Measurements from ENCODE around the gene CLN5.

The CLN5 gene

DNA sequence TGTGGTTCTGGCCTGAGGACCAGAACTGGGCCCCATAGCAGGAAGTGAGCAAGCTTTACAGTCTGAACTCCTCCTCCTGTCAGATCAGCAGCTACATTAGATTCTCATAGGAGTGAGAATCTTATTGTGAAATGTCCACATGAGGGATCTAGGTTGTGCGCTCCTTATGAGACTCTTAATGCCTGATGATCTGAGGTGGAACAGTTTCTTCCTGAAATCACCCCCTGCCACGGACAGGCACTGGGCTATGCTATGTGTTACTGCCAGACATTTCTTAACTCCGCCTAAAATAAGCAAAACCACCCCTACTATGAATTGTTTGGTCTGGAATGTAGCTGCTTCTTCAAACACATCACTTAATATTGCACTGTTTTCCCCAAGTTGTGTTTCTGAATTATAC is 30.5 kb downstream of the CLN5 start:
- DNase-seq: no peak

DNA sequence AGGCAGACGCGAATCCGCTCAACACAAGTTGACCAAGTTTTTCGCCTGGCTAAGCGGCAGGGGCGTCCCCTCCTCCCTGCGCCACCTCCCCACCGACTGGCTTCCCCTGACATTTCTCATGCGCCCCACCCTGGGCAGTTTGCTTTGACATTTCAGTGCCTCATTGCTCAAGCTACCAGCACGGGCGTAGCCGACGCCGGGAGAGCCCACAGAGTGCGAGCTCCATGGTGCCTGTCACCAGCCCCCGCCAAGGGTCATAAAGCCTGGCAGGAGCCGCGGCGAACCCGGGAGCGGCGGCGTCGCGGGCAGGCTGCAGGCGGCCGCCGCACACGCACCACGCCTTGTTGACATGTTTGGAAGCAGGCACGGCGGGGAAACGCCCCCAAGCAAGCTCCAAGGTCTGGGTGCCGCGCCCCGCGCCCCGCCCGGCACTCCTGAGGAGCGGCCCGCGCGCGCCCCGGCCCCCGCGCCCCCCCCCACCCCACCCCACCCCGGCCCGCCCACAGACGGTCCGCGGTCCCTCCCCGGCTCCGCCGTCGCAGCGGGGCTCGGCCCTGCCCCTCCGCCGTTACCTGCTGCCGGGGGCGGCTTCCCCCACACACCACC is 34.5 kb downstream of the CLN5 start:
- peak; percentile 41 to 50 for DNase-seq

DNA sequence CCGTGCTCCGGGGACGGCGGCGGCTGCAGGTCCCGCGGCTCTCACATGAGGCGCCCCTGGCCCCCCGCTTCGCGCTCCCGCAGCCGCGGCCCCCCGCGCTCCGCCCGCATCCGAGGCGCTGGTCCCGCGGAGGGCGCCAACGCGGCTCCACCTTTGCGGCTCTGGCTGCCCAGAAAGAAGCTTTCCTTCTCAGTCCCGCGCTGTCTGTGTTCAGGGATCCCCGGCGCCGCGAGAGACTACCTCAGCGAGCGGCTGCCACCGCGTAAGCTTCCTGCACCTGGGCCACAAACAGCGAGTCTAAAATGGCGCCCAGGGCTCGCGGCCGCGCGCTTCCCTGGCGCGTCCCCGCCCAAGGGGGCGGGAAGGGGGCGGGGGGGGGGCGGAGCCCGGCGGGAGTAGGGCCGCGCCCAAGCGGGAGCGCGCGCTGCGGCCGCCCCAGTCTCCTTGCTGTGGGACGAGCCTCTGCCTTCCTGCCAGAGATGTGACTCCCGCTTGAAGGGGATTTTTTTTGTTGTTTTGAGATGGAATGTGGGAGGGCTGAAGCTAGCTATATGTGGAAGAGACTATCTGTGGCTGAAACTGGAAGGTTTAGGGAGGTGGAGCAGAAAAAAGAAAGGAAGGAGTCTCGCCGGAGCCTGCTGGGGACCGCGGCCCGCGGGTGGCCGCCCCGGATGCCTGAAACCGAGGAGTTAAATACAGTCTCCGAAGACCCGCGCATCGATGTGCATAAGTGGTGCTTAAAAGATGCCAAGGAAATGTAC is 35.2 kb downstream of the CLN5 start, which contains the start of gene FBXL3:
Gene FBXL3 (minus strand): TSS at position 299 of the 761 bp plus-strand sequence. CDS start 5,299 bp downstream, outside the sequence.
- peak; percentile 78 to 88 for DNase-seq

DNA sequence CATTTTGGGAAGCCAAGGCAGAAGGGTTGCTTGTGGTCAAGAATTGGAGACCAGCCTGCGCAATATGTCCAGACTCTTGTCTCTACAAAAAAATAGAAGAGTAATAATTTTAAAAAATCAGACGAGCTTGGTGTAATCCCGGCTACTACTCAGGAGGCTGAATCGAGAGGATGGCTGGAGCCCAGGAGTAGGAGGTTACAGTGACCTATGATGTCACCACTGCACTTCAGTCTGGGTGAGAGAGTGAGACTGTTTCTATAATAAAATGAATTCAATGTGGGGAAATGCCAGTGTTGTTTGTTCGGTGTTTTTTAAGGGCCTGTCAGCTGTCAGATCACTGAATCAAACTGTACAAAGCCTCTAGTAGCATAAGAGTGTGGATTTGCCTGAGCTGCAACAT is 36.3 kb downstream of the CLN5 start:
- DNase-seq: no peak

DNA sequence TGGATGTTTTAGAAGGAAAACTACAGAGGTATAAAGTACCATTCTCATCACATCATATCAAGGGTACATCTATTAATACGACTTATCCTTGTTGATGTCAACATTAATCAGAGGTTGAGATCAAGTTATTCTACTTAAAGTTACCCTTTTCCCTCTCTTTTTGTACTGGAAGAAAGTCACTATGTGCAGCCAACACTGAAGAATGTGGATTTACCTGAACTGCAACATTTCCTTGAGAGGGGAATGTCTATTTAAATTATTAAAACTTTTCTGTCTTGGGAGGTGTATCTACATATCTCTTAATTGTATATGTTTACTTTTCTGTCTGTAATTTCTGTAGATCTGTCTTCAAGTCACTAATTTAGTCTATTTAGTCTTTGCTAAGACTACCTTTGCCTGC is 37.6 kb downstream of the CLN5 start:
- DNase-seq: no peak

DNA sequence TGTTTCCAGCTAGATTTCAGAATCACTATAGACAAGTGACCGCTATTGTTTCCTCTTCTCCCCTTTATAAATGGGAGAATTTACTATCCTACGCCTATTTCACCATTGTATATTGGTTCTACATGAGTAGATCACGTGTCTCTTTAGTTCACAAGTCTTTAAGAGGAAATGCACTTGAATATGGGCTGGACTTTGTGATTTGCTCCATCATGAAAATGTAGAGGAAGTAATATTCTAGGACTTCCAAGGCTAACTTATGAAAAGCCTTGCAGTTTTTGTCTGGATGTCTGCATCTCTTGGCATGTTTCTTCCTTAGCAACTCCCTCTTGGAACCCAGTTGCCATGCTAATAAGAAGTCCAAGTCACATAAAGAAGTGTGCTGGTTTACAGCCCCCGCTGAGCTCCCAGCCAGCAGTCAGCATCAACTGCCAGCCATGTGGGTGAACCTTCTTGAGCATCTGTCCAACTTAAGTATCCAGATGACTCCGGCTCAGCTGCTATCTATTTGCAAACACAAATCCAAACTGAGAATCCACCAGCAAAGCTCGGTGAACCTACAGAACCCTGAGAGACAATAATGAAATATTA is 39.9 kb downstream of the CLN5 start:
- DNase-seq: no peak

DNA sequence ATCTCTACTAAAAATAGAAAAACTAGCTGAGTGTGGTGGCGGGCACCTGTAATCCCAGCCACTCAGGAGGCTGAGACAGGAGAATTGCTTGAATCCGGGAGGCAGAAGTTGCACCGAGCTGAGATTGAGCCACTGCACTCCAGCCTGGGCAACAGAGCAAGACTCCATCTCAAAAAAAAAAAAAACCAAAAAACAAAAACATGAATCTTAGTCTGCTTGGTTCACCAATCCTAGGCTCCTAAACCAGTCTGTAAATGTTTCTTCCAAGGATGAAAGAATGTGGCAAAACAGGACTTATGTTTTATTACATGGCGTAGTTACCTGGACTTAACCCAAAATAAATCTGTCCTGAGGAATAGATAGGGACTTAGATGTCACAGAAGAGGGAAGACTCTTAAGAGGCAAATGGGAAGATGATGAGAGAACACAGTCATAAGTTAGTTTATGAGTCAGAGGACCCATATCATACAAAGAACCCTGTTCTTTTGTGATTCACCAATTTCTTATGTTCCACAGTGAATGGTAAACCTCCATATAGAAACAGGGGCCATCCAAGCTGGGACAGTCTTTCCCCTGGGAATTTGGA is 41.9 kb downstream of the CLN5 start:
- DNase-seq: no peak

DNA sequence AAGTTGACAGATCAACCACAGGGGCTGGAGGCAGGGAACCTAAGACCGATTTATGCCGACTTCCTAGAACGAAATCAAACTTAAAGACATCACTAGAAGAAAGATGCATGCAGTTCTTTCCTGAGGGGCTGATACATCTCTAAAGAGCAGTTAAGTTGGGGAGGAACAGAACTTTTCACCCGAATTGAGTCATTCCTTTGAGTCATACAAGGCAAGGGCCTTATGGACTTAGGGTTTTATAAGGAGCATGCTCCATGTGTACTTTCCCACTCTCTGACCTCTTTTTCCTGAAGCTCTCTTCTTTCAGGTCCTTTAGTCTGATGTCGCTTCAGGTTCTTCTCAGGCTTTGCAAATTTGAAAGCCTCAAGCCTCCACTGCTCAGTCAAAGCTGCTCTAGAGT is 43.0 kb downstream of the CLN5 start:
- no peak for DNase-seq

DNA sequence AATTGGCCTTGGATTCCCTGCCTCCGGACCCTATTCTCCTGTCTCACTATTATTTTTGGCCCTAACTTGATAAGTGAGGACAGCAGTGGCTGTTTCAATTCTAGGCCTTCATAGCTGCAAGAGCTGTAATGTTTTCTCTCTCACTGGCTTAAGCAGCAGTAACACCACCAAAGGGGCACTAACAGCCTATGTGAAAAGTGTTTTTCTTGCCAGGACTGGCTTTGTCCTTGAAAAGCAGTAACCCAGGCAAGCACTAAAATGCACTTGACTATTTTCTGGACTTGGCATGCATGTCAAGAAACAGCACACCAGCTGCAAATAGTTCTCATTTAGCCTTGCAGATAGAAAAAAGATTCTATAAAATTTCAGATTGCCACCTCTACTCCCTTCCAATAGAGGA is 44.4 kb downstream of the CLN5 start:
- DNase-seq: no peak

DNA sequence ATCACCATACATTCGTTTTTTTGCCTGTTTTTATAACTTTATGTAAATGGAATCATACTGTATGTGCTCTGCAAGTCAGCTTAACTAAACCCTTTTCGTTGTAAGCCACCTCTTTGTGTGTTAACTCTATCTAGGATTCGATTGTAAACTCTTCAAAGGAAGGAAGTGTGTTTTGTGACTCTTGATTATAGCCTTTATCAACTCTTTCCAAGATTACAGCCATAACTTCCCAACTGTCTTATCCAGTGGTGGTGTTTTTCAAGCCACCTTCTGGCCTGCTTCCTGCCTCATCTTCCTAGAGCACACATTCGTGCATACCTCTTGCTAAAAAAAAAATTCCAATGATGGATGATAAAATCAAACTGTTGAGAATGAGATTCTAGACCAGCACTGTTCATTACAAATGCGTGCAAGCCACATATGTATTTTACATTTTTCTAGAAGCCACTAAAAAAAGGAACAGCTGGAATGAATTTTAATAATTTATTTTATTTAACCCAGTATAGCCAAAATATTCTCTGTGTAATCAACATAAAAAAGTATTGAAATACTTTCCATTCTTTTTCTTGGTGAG is 47.1 kb downstream of the CLN5 start:
- no peak for DNase-seq

DNA sequence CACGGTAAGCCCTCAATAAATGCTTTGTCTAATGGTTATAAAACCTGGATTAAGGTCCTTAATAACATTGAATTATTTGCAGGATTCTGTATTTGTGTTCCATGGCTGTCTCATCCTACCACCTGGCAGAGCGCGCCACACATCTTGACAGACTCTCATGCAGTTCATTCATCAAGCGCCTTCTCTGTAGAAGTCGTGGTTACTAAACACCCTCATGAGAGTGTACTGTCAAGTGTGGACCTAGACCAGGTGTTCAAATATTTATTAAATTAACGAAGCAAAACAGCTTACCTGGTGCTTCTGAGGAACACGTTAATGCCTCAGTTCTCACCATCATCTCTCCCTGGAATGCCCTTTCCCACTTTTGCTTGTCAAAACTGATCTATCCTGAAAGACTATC is 48.2 kb downstream of the CLN5 start:
- no peak for DNase-seq

DNA sequence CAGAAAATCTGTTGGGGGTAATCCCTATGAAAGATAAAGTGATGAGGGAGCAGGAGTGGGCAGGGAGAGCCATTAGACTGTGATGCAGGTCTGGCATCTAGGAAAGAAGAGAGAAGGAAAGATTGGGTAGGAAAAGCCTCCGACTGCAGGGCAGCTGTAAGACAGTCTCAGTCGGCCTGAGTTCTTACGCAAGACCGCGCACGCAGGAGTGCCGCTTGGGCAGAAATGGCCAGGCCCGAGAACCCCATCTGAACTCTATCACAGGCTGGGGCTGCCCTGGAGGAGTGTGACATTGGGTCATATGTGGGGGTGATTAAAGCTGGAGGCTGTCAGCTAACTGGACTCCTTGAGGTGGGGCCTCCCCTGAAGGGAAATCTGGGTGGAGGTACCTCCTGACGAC is 49.0 kb downstream of the CLN5 start:
- no peak for DNase-seq

DNA sequence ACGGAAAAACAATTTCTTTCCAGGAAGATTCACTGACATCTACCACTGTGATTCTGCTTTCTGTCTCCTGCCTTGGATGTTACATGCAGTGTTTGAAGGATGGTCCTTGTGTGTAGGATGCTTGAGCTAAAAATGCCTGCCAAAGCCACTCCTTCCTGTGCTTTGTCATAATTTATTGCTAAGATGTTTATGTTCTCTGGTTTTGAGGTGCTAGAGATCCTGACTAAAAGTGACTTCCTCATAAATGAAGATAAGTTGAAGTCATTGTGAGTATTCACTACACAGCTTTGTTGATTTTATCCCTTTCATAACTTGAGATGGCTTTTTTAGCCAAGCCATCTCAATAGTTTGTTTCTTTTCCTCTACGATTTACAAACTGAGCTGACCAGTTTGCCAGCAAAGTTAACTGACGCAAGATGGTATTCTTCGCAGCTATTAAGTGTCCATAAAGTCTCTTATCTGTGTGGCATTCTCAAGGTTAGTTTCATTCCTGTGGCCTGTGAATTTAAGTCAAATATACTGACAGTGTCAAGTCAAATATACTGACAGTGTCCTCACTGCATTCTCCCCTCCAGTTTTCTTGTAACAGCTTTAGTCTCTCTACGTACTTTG is 50.8 kb downstream of the CLN5 start:
- DNase-seq: no peak

DNA sequence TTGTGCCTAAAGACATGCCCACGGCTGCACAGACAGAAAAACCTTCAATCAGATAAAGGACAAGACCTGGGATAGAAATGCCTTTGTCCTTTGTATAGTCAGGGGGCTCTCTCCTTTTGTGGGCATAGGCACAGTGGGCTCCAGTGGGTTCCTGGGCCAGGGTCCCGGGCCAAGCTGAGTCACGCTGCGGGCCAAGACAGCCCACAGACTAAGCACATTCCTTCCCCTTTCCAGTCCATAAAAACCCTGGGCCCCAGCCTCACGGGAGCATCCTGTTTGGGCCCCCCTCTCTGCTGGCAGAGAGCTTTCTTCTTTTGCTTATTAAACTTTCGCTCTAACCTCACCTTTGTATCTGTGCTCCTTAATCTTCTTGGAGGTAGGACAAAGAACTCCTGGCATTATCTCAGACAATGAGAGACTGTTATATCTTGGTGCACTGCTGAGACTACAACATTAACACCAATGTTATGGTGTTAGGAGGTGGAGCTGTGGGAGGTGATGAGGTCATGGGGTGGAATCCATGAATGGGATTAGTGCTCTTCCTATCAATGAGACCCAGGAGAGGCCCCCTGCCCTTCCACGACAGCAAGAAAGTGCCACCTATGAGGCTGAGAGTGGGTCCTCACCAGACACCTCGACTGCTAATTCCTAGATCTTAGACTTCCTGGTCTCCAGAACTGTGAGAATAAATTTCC is 55.9 kb downstream of the CLN5 start:
- no peak for DNase-seq

DNA sequence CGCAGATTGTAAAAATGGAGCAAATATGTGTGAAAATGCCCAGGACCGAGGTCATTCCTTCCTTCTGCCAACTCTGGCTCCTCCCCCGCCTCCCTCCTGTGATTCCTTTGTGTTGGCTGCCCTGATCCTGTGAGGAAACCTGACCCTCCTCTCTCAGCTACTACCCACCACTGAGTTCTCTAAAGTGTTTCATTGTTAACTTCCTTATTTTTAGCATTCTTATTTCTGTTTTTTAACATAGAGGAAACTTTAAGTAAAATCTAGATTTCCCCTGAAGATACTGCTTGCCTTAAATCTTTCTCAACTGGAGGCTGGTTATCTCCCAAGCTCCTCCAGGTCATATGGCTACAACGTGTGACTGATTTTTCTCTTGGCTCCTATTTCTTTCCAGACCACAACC is 56.8 kb downstream of the CLN5 start:
- no peak for DNase-seq

DNA sequence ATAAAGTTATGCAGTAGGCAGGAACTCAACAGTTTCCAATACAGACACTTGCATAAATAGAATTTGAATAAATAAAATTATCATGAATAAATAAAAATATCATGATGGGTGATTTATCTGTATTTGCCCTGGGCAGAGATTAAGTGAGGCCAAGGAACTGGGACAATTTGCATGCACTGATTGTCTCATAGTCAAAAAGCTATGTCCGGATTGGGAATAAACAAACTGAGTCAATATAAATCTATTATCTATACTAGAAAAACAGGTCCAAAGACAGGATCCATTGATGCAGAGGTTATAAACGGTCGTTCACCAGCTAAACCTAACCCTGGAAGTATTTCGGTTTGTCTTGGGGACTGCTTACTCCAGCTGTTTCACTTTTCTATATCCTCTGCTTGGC is 61.3 kb downstream of the CLN5 start:
- DNase-seq: no peak
